Stimulated activated CD8-positive, alpha-beta memory T cell treated with anti-CD3 and anti-CD28 coated beads, Interleukin-4, amount 100 ng/mL, for 24 hours (primary cell): ENCODE data around the gene SEPTIN10.

Source experiments
- DNase-seq: peaks from one replicate; pipeline ENCODE4 v3.0.0-alpha.2; 2020; ENCODE audit warnings: low read depth

The SEPTIN10 gene

DNA sequence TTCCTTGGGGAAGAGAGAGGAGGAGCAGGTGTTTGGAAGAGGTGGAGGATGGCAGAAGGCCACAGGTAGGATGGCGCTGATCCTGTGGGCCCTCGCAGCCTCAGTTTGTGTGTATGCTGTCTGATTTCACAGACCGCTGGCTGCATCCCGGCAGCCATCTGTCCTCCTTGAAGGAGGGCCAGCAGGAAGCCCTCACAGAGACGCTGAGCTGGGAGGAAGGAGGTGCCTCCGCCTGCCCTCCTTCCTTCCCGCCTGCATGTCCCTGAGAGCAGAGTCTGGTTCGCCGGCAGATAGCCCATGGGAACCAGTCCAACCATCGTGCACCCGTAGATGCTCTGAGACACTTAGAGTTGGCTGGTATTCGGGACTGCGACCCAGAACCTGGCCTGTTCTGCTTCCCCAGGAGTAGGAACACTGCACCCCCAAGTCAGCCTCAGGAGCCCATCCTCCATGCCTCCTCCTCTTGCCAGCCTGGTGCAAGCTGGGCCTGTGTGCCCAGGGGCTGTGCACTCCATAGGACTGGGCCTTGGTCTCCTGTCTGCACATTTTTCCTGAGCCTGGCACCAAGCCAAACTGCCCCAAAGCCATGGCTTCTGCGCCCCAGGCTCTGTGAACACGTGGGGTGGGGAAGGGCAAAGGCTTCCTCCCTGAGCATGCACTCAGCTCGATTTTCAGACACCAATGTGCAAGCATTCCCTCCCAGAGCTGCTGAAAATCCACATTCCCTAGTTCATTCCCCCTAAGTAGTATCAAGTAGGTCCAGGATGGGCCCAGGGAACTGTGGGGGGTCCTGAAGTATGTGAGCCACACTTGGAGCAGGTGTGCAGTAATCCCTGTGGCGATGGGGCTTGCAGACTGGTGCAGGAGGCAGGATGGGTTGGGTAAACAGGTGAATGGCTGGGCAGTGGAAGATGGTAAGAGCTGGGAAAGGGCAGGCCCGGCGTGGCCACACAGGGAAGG, 115.6 kb downstream of the SEPTIN10 start:
- DNase-seq, result no peak

DNA sequence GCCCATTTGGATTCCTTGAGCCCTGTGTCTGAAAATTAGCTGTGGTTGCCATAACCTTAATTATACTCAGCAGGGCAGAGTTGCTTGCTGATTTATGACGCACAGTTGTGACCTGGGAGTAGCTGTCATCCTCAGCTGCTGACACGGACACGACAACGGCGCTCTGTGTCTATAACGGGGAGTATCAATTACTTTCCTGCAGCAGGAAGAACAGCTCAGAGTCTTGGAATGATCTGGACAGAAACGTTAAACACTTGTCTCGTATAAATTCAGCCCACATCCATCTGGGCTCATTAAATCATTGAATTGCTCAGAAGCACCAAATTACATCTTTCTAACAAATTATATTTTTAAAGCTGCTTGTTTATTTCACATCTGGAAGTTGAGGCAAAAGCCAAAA, 116.3 kb downstream of the SEPTIN10 start:
- no peak for DNase-seq

DNA sequence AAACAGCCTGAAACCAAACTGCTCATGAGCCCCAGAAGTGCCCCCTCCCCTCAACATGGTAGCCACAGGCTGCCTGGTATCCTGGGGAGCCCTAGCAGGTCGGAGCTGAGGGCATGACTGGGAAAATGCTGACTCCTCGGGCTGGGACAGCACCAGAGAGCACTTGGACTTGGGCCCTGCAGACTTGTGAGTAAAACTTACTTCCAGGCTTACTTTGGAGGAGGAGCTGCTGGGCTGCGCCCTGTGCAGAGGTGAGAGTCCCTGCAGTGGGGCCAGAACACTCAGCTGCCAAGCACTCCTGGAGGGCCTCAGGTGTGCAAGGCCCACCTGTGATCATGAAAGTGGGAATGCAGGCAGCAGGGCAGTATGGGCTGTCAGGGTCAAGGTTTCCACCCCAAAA, 119.4 kb downstream of the SEPTIN10 start:
- no peak for DNase-seq

GRCh38 chr2:109493176-109493935, 120.4 kb downstream of the SEPTIN10 start:
- no peak for DNase-seq
